Measurements from ENCODE around the gene TMSB15A. TPM values are rescaled to one million over a fixed set of nuclear protein-coding genes. Genes with fewer than 3 reads are reported as not detected.
"Not testable (repeated sequence)": the region's sequence is repeated elsewhere in the genome, so short reads cannot be mapped to it uniquely, and the experiment has no call there.

Gene TMSB15A
- total RNA-seq, 2 donors from 2014 or later, result 1.5 TPM; not detected in 1

GRCh38 chrX:102535958-102536357 lies 19.4 kb upstream of the TMSB15A start:
- no peak overlapping the region for H3K27ac ChIP-seq

GRCh38 chrX:102517326-102517725 lies 787 bp upstream of the TMSB15A start:
- no peaks in the 10 kb centered on the region for H3K36me3 ChIP-seq
- H3K4me3 ChIP-seq, result peak overlapping the region in 1 of 2 donors; percentile 44
- peak in 1 of 2 donors; percentile 29 for TF ChIP-seq CTCF (IDR thresholded peaks at IDR 0.05)
- H3K27me3 ChIP-seq, result peaks cover 0 to 4% of the 10 kb centered on the region in 2 donors
- H3K4me1 ChIP-seq, result no peaks in the 10 kb centered on the region
- H3K9me3 ChIP-seq, result no peaks in the 10 kb centered on the region
- DNase-seq (ENCODE audit: low spot score), result no peak
- no peak overlapping the region for H3K27ac ChIP-seq

More at GRCh38 chrX:102535958-102536357, 19.4 kb upstream of the TMSB15A start:
- Histone ChIP-seq H3K4me1 (no peaks in the 10 kb centered on the region), H3K36me3 (no peaks in the 10 kb centered on the region), H3K9me3 (peaks cover 0 to 6% of the 10 kb centered on the region in 2 donors), H3K27me3 (no peaks in the 10 kb centered on the region), H3K4me3 (no peak overlapping the region)
- DNase-seq (ENCODE audit: low spot score), result no peak
- no peak for TF ChIP-seq CTCF (IDR thresholded peaks at IDR 0.05)

GRCh38 chrX:102514536-102514935 lies 2.0 kb downstream of the TMSB15A start:
- no peaks in the 10 kb centered on the region for H3K4me1 ChIP-seq
- peaks cover 0 to 4% of the 10 kb centered on the region in 2 donors for H3K27me3 ChIP-seq
- no peaks in the 10 kb centered on the region for H3K36me3 ChIP-seq
- no peak overlapping the region for H3K27ac ChIP-seq
- TF ChIP-seq CTCF (IDR thresholded peaks at IDR 0.05), result no peak
- DNase-seq (ENCODE audit: low spot score), result no peak
- H3K4me3 ChIP-seq, result no peak overlapping the region
- H3K9me3 ChIP-seq, result no peaks in the 10 kb centered on the region

- no peak for TF ChIP-seq CTCF (IDR thresholded peaks at IDR 0.05)
- H3K4me1 ChIP-seq, result no peaks in the 10 kb centered on the region
- H3K9me3 ChIP-seq, result no peaks in the 10 kb centered on the region
- no peak overlapping the region for H3K27ac ChIP-seq
- no peak for DNase-seq (ENCODE audit: low spot score)
- no peak overlapping the region for H3K4me3 ChIP-seq
- H3K27me3 ChIP-seq, result no peaks in the 10 kb centered on the region
- H3K36me3 ChIP-seq, result no peaks in the 10 kb centered on the region
Measured at GRCh38 chrX:102498732-102499131, 17.8 kb downstream of the TMSB15A start.

GRCh38 chrX:102491766-102492165 lies 24.8 kb downstream of the TMSB15A start:
- no peaks in the 10 kb centered on the region for H3K36me3 ChIP-seq
- no peak overlapping the region for H3K4me3 ChIP-seq
- no peak overlapping the region for H3K27ac ChIP-seq
- H3K27me3 ChIP-seq, result no peaks in the 10 kb centered on the region
- H3K4me1 ChIP-seq, result no peaks in the 10 kb centered on the region
- no peak for DNase-seq (ENCODE audit: low spot score)
- no peaks in the 10 kb centered on the region for H3K9me3 ChIP-seq
- TF ChIP-seq CTCF (IDR thresholded peaks at IDR 0.05), result no peak

- not testable (repeated sequence) for H3K4me3 ChIP-seq; H3K9me3 ChIP-seq; H3K27me3 ChIP-seq; H3K27ac ChIP-seq; H3K36me3 ChIP-seq; H3K4me1 ChIP-seq; DNase-seq (ENCODE audit: low spot score)
Measured at GRCh38 chrX:102478765-102479164, 37.8 kb downstream of the TMSB15A start.

- not testable (repeated sequence) for H3K4me3 ChIP-seq; H3K36me3 ChIP-seq; H3K27me3 ChIP-seq; DNase-seq (ENCODE audit: low spot score); H3K27ac ChIP-seq; H3K9me3 ChIP-seq; H3K4me1 ChIP-seq
Measured at GRCh38 chrX:102471762-102472220, 44.7 kb downstream of the TMSB15A start, which contains the start of gene TCP11X2. Gene TCP11X2 (minus strand): TSS chrX:102471812.

GRCh38 chrX:102470215-102470614 lies 46.3 kb downstream of the TMSB15A start:
- H3K4me1 ChIP-seq; DNase-seq (ENCODE audit: low spot score); H3K27me3 ChIP-seq; H3K27ac ChIP-seq; H3K4me3 ChIP-seq; H3K36me3 ChIP-seq; H3K9me3 ChIP-seq: not testable (repeated sequence)
